Activated CD4-positive, alpha-beta T cell treated with anti-CD3 and anti-CD28 coated beads for 24 hours (primary cell): Measurements from ENCODE around the gene SUMO1.
"Not testable (repeated sequence)": the region's sequence is repeated elsewhere in the genome, so short reads cannot be mapped to it uniquely, and the experiment has no call there.

ENCODE experiments used
- DNase-seq, 2 donors: peaks; one replicate each; pipeline ENCODE4 v3.0.0-alpha.2; 2020; ENCODE audit warnings: low read depth in 2 of 2

SUMO1 gene

GRCh38 chr2:202238234-202239197 lies at the start of gene SUMO1:
Gene SUMO1, minus strand, starts transcription at chr2:202238597. Its CDS starts 146 bp downstream, at chr2:202238451.
- peak; percentile 81 to 82 for DNase-seq

GRCh38 chr2:202286595-202286994 lies 48.2 kb upstream of the SUMO1 start:
- no peak for DNase-seq

GRCh38 chr2:202278944-202279343 lies 40.5 kb upstream of the SUMO1 start:
- DNase-seq = no peak

- no peak for DNase-seq
Observed at GRCh38 chr2:202278036-202278760, 39.8 kb upstream of the SUMO1 start.

- not testable (repeated sequence) for DNase-seq
Observed at GRCh38 chr2:202276078-202276720, 37.8 kb upstream of the SUMO1 start.

GRCh38 chr2:202270487-202270886 lies 32.1 kb upstream of the SUMO1 start:
- no peak for DNase-seq

GRCh38 chr2:202269585-202269984 lies 31.2 kb upstream of the SUMO1 start:
- no peak for DNase-seq

GRCh38 chr2:202267495-202267894 lies 29.1 kb upstream of the SUMO1 start:
- DNase-seq = no peak

- DNase-seq = peak; percentile 81
Observed at GRCh38 chr2:202265467-202266277, 27.3 kb upstream of the SUMO1 start, which contains the start of gene NOP58. Gene NOP58, plus strand, starts transcription at chr2:202265763. Its CDS starts 179 bp downstream, at chr2:202265942.

- no peak for DNase-seq
Observed at GRCh38 chr2:202261531-202261930, 23.1 kb upstream of the SUMO1 start.

GRCh38 chr2:202251494-202251893 lies 13.1 kb upstream of the SUMO1 start:
- no peak for DNase-seq

GRCh38 chr2:202249521-202250253 lies 11.3 kb upstream of the SUMO1 start:
- no peak for DNase-seq

GRCh38 chr2:202247710-202248109 lies 9.3 kb upstream of the SUMO1 start:
- DNase-seq = not testable (repeated sequence)

- no peak for DNase-seq
Observed at GRCh38 chr2:202237787-202238233, 587 bp downstream of the SUMO1 start.

GRCh38 chr2:202221873-202222272 lies 16.5 kb downstream of the SUMO1 start:
- no peak for DNase-seq

GRCh38 chr2:202215179-202215578 lies 23.2 kb downstream of the SUMO1 start:
- no peak for DNase-seq

GRCh38 chr2:202208526-202208925 lies 29.9 kb downstream of the SUMO1 start:
- no peak for DNase-seq

- no peak for DNase-seq
Observed at GRCh38 chr2:202204855-202205254, 33.5 kb downstream of the SUMO1 start.

- no peak for DNase-seq
Observed at GRCh38 chr2:202203348-202203747, 35.0 kb downstream of the SUMO1 start.
